NCI-H1417 (cell line): Measurements from ENCODE around the gene KIF1B.
"Not testable (repeated sequence)": the region's sequence is repeated elsewhere in the genome, so short reads cannot be mapped to it uniquely, and the experiment has no call there.

ENCODE experiments used
- DNase-seq, 3 experiments: peaks; one replicate each; lab custom pipeline; 2025; lab: John Stamatoyannopoulos, UW

Gene KIF1B

GRCh38 chr1:10387677-10388386 lies 177.5 kb downstream of the KIF1B start:
- DNase-seq, result peak in 1 of 3 experiments; percentile 19

DNA sequence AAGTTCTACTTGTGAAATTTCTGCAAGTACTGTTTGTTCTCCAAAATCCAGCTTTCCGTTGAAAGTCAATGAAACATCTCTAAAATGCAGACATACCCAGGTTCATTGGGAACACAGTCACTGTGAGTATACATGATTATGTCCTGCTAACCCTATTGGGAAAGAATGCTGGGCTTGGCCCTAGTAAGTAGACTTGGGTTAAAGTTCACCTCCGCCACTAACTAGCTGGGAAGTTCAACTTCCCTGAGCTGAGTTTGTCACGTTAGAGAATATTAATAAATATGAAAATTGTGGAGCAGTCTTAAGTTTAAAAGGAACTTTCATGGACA lies 178.0 kb downstream of the KIF1B start:
- DNase-seq, result no peak

DNA sequence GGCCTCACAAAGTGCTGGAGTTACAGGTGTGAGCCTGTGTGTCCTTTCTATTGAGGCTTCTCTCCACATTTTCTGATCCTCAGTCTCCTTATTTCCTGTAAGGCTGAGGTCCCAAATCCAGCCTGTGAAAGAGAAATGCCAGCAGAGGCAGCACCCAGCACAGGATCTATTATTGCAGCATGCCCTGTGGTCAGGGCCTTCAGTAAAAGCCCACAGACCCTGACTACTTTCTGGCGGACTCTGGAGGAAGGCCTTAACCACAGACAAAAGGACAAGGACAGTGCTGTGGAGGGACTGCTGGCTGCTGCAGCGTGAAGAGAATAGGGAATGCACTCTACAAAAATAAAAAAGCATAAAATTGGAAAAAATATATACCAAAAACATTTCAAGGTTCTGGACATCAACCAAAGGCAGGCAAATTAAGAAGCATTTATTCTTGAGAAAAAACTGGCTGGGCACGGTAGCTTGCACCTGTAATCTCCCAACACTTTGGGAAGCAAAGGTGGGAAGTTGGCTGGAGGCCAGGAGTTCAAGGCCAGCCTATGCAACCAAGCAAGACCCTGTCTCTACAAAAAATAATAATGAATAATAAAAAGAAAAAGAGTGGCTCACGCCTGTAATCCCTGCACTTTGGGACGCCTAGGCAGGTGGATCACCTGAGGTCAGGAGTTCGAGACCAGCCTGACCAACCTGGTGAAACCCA lies 179.1 kb downstream of the KIF1B start:
- DNase-seq, result no peak

DNA sequence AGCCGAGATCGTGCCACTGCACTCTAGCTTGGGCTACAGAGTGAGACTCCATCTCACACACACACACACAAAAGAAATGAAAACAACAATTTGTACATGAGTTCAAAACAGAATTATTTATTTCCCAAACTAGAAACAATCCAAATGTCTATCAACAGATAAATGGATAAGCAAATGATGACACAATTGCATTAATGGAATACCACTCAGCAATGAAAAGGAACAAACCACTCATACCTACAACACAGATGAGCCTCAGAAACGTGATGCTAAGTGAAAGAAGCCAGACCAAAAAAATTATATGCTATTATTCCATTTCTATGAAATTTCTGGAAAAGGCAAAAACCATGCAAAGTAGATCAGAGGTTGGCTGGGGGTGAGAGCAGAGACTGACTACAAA lies 186.5 kb downstream of the KIF1B start:
- DNase-seq, result no peak

GRCh38 chr1:10398278-10398733 lies 187.9 kb downstream of the KIF1B start:
- peak in 1 of 3 experiments; percentile 52 for DNase-seq

DNA sequence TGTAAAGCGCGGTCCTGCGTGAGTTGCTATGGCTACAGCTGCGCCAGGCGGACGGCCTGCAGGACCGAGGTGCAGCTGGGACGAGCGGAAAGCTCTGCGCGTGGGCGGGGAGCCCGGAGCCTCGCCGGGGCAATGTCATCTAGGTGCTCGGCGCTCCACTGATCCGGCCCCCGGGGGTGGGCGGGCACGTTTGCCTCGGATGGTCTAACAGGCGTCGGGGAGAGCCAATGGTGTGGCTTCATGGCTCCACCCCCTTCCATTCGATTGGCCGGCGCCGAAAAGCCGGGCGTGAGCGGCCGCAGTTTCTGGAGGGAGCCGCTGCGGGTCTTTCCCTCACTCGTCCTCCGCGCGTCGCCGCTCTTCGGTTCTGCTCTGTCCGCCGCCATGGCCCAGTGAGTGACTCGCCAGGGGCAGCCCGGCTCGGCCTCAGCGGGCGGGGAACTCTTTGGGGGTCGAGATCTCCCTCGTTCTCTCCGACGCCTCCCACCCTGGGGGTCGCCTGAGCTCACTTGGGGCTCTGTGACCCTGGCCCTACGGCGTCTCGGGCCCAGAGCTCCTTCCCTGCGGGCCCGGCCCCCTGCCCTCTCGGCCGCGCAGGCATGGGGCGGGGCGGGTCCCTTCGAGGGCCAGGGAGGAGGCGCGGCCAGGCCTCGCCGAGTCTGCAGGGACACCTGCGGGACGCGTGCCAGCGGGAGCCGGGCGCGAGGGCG lies 188.5 kb downstream of the KIF1B start, which contains the start of gene PGD:
PGD (plus strand) TSS at position 331 of the 710 bp plus-strand sequence; CDS start at position 385, 54 bp downstream.
- peak; percentile 96 to 99 (median 98) for DNase-seq

GRCh38 chr1:10399444-10399941 lies 189.1 kb downstream of the KIF1B start:
- no peak for DNase-seq

GRCh38 chr1:10400013-10400412 lies 189.6 kb downstream of the KIF1B start:
- no peak for DNase-seq

DNA sequence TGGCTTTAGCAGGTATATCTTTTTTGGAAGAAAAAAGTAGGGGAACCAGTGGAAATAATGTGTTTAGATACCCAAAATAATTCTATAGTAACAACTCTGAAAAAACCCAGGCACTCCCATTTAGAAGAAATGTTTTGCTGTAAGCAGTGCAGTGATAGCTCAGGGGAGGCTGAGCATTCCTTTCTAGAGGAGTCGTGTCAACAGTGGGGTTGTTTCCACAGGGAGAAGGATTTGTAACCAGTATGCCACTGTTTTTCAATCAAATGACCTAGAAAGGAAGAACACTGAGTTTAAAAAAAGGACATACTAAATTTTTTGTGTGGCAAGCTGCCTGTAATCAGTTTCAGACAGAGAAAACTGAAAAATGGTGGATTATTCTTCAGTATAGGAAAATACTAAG lies 190.9 kb downstream of the KIF1B start:
- no peak for DNase-seq

GRCh38 chr1:10402729-10403274 lies 192.4 kb downstream of the KIF1B start:
- DNase-seq, result no peak

GRCh38 chr1:10407201-10407600 lies 196.8 kb downstream of the KIF1B start:
- no peak for DNase-seq

DNA sequence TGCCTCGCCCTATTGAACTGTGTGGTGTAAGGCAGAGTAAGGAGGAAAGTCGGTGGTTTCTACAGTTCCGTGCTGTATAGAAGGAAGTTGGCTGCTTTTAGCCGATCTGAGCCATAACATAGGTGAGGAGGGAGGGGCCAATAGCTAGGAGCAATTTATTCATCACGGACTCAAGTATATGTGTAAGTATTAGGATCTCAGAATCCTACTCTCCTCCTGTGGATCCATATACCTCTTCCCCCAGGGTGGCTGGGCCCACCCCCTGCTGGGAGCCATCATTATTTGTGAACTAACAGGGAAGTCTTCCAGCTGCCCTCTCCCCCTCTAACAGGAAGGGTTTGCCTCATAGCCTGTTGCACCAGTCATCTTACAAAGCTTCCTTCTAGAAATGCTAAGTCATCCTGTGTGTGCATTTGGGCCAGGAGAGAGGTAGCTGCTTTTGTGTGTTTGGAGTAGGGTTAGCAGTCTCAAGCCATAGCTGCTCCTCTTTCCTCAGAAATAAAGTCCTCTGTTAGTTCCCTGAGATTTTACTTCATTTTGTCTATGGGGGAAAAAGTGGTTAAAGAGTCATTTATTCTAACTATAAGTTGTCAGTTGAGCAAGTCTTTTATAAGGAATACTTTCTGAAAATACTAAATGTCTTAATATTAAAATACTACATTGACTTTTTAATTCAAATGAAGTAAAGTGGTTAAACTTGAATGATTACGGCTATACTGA lies 205.0 kb downstream of the KIF1B start:
- peak in 1 of 3 experiments; percentile 48 for DNase-seq

DNA sequence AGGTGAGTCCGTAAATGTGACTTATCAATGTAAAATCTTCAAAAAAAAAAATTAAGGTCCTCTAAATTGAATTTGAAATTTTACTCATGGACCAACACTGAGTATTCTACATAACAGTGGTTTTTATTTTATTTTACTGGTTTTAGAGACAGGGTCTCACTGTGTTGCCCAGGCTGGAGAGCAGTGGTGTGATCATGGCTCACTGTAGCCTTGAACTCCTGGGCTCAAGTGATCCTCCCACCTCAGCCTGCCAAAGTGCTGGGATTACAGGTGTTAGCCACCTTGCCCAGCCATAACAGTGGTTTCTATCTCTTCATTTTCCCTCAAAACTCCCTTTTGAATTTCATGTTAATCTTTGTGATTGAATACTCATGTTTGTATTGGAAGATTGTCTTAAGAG lies 205.6 kb downstream of the KIF1B start:
- DNase-seq, result not testable (repeated sequence)

DNA sequence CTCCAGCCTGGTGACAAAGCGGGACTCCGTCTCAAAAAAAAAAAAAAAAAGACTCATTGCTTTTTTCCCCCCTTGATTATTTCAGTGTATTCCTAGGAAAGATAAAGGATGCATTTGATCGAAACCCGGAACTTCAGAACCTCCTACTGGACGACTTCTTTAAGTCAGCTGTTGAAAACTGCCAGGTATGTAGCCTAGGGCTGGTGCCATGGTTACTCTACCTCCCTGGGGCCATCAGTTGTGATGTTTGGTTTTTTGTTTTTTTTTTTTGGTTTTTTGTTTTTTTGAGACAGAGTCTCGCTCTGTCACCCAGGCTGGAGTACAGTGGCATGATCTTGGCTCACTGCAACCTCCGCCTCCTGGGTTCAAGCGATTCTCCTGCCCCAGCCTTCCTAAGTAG lies 208.4 kb downstream of the KIF1B start:
- DNase-seq, result not testable (repeated sequence)

DNA sequence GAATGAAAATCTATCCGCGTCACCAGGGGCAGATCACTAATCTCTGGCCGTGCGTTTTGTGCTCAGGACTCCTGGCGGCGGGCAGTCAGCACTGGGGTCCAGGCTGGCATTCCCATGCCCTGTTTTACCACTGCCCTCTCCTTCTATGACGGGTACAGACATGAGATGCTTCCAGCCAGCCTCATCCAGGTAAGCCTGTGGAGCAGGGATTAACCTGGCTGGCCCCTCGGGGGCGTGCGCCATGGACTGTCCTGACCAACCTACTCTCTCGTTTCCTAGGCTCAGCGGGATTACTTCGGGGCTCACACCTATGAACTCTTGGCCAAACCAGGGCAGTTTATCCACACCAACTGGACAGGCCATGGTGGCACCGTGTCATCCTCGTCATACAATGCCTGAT lies 209.0 kb downstream of the KIF1B start:
- DNase-seq, result peak in 1 of 3 experiments; percentile 17

DNA sequence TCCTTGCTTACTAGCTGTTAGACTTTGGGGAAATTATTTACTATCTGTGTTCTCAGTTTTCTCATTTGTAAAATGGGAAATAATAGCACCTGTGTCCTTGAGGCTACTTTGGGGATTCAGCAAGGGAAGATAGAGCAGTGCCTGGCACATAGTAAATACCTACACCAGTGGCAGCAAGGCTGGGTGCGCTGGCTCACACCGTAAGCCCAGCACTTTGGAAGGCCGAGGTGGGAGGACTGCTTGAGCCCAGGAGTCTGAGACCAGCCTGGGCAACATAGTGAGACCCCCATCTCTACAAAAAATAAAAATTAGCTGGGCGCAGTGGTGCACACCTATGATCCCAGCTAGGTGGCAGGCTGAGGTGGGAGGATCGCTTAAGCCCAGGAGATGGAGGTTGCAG lies 211.3 kb downstream of the KIF1B start:
- no peak for DNase-seq

- no peak for DNase-seq
Measured at GRCh38 chr1:10424034-10424433, 213.7 kb downstream of the KIF1B start.

- no peak for DNase-seq
Measured at GRCh38 chr1:10424651-10425050, 214.3 kb downstream of the KIF1B start.

DNA sequence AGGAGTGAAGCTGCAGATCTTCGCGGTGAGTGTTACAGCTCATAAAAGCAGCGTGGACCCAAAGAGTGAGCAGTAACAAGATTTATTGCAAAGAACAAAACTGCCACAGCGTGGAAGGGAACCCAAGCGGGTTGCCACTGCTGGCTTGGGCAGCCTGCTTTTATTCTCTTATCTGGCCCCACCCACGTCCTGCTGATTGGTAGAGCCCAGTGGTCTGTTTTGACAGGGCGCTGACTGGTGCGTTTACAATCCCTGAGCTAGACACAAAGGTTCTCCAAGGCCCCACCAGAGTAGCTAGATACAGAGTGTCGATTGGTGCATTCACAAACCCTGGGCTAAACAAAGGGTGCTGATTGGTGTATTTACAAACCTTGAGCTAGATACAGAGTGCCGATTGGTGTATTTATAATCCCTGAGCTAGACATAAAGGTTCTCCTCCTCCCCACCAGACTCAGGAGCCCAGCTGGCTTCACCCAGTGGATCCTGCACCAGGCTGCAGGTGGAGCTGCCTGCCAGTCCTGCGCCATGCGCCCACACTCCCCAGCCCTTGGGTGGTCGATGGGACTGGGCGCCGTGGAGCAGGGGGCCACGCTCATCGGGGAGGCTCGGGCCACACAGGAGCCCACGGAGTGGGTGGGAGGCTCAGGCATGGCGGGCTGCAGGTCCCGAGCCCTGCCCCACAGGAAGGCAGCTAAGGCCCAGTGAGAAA lies 215.6 kb downstream of the KIF1B start:
- not testable (repeated sequence) for DNase-seq

GRCh38 chr1:10426535-10426848 lies 216.1 kb downstream of the KIF1B start:
- DNase-seq, result not testable (repeated sequence)

- no peak for DNase-seq
Measured at GRCh38 chr1:10428984-10429383, 218.6 kb downstream of the KIF1B start.
